Loucy (cell line): Measurements from ENCODE around the gene BMP6.

Experiments used
- CTCF ChIP-seq: fragments of 200-600 bp; sonication (generic); conservative IDR thresholded peaks from 2 replicates; pipeline ENCODE4 v1.5.1; 2014; ENCODE audit warnings: mild to moderate bottlenecking, antibody characterized with exemption, low read length
- EZH2phosphoT487 ChIP-seq: fragments of 200-600 bp; IDR thresholded peaks from 2 replicates; pipeline ENCODE4 v1.6.1; 2018; ENCODE audit warnings: antibody characterized with exemption, mild to moderate bottlenecking, moderate library complexity, borderline replicate concordance

GRCh38 chr6:7720346-7720745 lies 5.6 kb upstream of the BMP6 start:
- TF ChIP-seq CTCF = no peak
- TF ChIP-seq EZH2phosphoT487 = no peak
